SU-DHL-6 (cell line): ENCODE results near the gene ELOVL6.

ENCODE experiments used
- H2AFZ ChIP-seq: fragments of 200-600 bp; sonication (generic); 2 replicates; pipeline ENCODE4 v1.6.1; 2014; ENCODE audit warnings: low read depth, mild to moderate bottlenecking, moderate library complexity, mixed read lengths, antibody characterized with exemption, low read length; ENCODE audit not compliant: severe bottlenecking
- H3F3A ChIP-seq: fragments of 200-600 bp; shearing (Covaris generic); 2 replicates; pipeline ENCODE4 v1.6.0; 2016; ENCODE audit warnings: antibody characterized with exemption, mild to moderate bottlenecking; ENCODE audit not compliant: insufficient read depth
- H3K27ac ChIP-seq: fragments of 200-600 bp; sonication (generic); 2 replicates; pipeline ENCODE4 v1.5.1; 2016; ENCODE audit warnings: low read depth, mild to moderate bottlenecking, low read length, moderate library complexity, mixed read lengths
- H3K27me3 ChIP-seq: fragments of 200-600 bp; sonication (generic), shearing (Covaris generic); 2 replicates; pipeline ENCODE4 v1.6.0; 2014; ENCODE audit warnings: mild to moderate bottlenecking, low read length
- H3K36me3 ChIP-seq: fragments of 200-600 bp; sonication (generic); 2 replicates; pipeline ENCODE4 v1.6.1; 2014; ENCODE audit warnings: mild to moderate bottlenecking, low read length, mixed read lengths
- H3K4me2 ChIP-seq: fragments of 300-600, 200-600 bp; shearing (Covaris generic), sonication (generic); 2 replicates; pipeline ENCODE4 v1.6.0; 2014; ENCODE audit warnings: low read length, low read depth, mild to moderate bottlenecking; ENCODE audit not compliant: poor library complexity, severe bottlenecking
- H3K4me3 ChIP-seq: fragments of 200-600 bp; sonication (generic); 2 replicates; pipeline ENCODE4 v1.5.1; 2014; ENCODE audit warnings: antibody characterized with exemption, low read length, mild to moderate bottlenecking, mixed read lengths; ENCODE audit not compliant: insufficient read depth, poor library complexity, severe bottlenecking
- H3K79me2 ChIP-seq: fragments of 200-600 bp; sonication (generic); 2 replicates; pipeline ENCODE4 v1.6.1; 2014; ENCODE audit warnings: mild to moderate bottlenecking, low read length, moderate library complexity; ENCODE audit not compliant: insufficient read depth
- H3K9ac ChIP-seq: fragments of 200-600 bp; sonication (generic); 2 replicates; pipeline ENCODE4 v1.7.0; 2014; ENCODE audit warnings: mild to moderate bottlenecking, low read length
- H3K9me2 ChIP-seq: fragments of 200-600 bp; sonication (generic); replicated peaks from 2 replicates; pipeline ENCODE4 v1.6.1; 2014; ENCODE audit warnings: low read length; ENCODE audit not compliant: insufficient read depth
- H3K9me3 ChIP-seq: fragments of 200-600 bp; sonication (generic); 2 replicates; pipeline ENCODE4 v1.6.1; 2014; ENCODE audit warnings: low read length, mixed read lengths; ENCODE audit not compliant: insufficient read depth
- H4K20me1 ChIP-seq: fragments of 200-600 bp; sonication (generic); 2 replicates; pipeline ENCODE4 v1.6.1; 2014; ENCODE audit warnings: low read depth, mild to moderate bottlenecking, antibody characterized with exemption, low read length, moderate library complexity, mixed read lengths
- EZH2phosphoT487 ChIP-seq: fragments of 200-600 bp; sonication (generic), shearing (Covaris generic); conservative IDR thresholded peaks from 2 replicates; pipeline ENCODE4 v1.6.1; 2018; ENCODE audit warnings: mild to moderate bottlenecking, antibody characterized with exemption, low read length, moderate library complexity, mixed read lengths
- TF ChIP-seq, protein P1 (sequence below): fragments of 200-600 bp; sonication (generic); IDR thresholded peaks from one replicate; pipeline ENCODE4 v1.5.1; 2017; ENCODE audit warnings: antibody characterized with exemption, mild to moderate bottlenecking, low read length, moderate library complexity; ENCODE audit not compliant: insufficient read depth, poor library complexity, severe bottlenecking

Gene ELOVL6

DNA sequence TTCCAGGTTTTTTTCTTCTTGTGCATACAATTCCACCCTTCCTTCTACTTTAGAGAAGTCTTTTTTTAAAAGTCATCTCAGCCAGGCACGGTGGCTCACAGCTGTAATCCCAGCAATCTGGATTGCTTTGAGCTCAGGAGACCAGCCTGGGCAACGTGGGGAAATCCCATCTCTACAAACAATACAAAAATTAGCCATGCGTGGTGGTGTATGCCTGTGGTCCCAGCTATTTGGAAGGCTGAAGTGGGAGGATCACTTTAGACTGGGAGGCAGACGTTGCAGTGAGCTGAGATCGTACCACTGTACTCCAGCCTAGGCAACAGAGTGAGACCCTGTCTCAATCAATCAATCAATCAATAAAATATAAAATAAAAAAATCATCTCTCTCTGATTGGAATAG lies 14.8 kb downstream of the ELOVL6 start:
- Histone ChIP-seq H3K9me3 (no peaks in the 10 kb centered on the region), H2AFZ (no peak overlapping the region), H3K4me3 (no peak overlapping the region), H4K20me1 (no peaks in the 10 kb centered on the region), H3K9ac (no peak overlapping the region), H3K27me3 (no peaks in the 10 kb centered on the region), H3K9me2 (no peaks in the 10 kb centered on the region), H3K4me2 (no peak overlapping the region), H3K79me2 (no peaks in the 10 kb centered on the region), H3K27ac (no peak overlapping the region), H3F3A (no peaks in the 10 kb centered on the region), H3K36me3 (no peaks in the 10 kb centered on the region)
- TF ChIP-seq, protein P1, sequence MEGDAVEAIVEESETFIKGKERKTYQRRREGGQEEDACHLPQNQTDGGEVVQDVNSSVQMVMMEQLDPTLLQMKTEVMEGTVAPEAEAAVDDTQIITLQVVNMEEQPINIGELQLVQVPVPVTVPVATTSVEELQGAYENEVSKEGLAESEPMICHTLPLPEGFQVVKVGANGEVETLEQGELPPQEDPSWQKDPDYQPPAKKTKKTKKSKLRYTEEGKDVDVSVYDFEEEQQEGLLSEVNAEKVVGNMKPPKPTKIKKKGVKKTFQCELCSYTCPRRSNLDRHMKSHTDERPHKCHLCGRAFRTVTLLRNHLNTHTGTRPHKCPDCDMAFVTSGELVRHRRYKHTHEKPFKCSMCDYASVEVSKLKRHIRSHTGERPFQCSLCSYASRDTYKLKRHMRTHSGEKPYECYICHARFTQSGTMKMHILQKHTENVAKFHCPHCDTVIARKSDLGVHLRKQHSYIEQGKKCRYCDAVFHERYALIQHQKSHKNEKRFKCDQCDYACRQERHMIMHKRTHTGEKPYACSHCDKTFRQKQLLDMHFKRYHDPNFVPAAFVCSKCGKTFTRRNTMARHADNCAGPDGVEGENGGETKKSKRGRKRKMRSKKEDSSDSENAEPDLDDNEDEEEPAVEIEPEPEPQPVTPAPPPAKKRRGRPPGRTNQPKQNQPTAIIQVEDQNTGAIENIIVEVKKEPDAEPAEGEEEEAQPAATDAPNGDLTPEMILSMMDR: no peak
- TF ChIP-seq EZH2phosphoT487: no peak

DNA sequence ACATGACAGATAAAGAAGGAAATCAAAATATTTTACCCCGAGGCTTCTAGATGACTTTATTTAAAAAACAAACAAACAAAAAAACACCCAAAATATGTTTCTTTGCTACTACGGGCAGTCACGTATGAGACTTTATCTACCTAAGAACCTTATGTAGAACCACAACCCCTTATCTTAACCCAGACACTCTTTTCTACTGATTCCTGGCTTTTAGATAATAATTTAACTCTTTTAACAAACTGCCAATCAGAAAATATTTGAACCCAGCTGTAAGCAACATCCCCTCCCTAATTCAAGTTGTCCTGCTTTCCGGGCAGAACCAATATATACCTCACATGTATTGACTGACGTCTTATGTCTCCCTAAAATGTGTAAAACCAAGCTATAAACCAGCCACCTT lies 15.4 kb downstream of the ELOVL6 start:
- no peaks in the 10 kb centered on the region for H3K9me3 ChIP-seq
- no peaks in the 10 kb centered on the region for H3K79me2 ChIP-seq
- H3K27ac ChIP-seq: no peak overlapping the region
- no peaks in the 10 kb centered on the region for H4K20me1 ChIP-seq
- TF ChIP-seq, protein P1: no peak
- no peak for TF ChIP-seq EZH2phosphoT487
- H3K9ac ChIP-seq: no peak overlapping the region
- no peaks in the 10 kb centered on the region for H3K36me3 ChIP-seq
- no peak overlapping the region for H3K4me3 ChIP-seq
- no peaks in the 10 kb centered on the region for H3F3A ChIP-seq
- no peak overlapping the region for H3K4me2 ChIP-seq
- H2AFZ ChIP-seq: no peak overlapping the region
- H3K9me2 ChIP-seq: no peaks in the 10 kb centered on the region
- no peaks in the 10 kb centered on the region for H3K27me3 ChIP-seq

DNA sequence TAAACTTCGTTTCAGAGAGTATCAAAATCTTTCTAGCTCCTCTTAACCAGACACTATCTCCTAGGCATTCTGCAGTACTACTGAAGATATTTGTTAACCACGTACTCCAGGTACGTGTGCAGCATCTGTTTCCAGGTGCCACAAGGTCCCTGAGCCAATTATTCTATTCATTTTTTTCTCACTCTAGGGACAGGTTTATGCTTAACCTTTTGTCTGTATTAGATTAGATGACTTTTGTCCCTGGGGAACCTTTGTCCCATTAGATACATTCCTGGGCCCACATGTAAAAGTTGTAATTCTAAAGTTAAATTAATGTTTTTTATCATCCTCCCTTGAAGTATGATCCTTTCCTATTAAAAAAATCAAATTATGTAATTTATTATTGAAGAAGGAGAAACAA lies 16.5 kb downstream of the ELOVL6 start:
- Histone ChIP-seq H3K9me2 (no peaks in the 10 kb centered on the region), H3K36me3 (no peaks in the 10 kb centered on the region), H3K4me3 (no peak overlapping the region), H3F3A (no peaks in the 10 kb centered on the region), H3K4me2 (no peak overlapping the region), H2AFZ (no peak overlapping the region), H3K27me3 (no peaks in the 10 kb centered on the region), H3K79me2 (no peaks in the 10 kb centered on the region), H3K9me3 (no peaks in the 10 kb centered on the region), H4K20me1 (no peaks in the 10 kb centered on the region), H3K27ac (no peak overlapping the region), H3K9ac (no peak overlapping the region)
- TF ChIP-seq, protein P1: no peak
- TF ChIP-seq EZH2phosphoT487: no peak

DNA sequence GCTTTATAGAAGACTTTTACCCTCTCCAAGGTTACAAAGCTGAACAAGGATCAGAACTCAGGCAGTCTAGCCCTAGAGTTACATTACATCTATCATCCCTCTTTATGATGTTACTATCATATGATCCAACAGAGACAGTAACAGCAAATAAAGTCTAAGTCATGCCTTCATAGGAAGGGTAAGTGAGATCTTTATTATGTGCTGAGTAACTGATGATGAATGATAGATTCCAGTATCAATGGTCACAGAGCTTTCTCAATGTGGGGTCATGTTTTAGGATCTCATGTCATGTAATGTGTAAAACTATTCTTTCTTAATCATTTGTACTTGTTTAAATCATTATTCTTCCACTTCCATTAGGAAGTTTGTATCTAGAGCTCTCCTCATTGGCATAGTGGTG lies 22.8 kb downstream of the ELOVL6 start:
- Histone ChIP-seq H3F3A (no peaks in the 10 kb centered on the region), H3K4me2 (no peak overlapping the region), H3K27ac (no peak overlapping the region), H3K4me3 (no peak overlapping the region), H3K9me3 (no peaks in the 10 kb centered on the region), H3K27me3 (no peaks in the 10 kb centered on the region), H3K79me2 (no peaks in the 10 kb centered on the region), H4K20me1 (no peaks in the 10 kb centered on the region), H3K9me2 (no peaks in the 10 kb centered on the region), H2AFZ (no peak overlapping the region), H3K9ac (no peak overlapping the region), H3K36me3 (no peaks in the 10 kb centered on the region)
- no peak for TF ChIP-seq EZH2phosphoT487
- TF ChIP-seq, protein P1: no peak
